NCI-H2107 treated with DMSO at 0.1 percent for 48 hours (cell line): ENCODE results near the gene TXNIP.

Experiments used
- DNase-seq: peaks from one replicate; lab custom pipeline; 2025; ENCODE audit not compliant: unreplicated experiment; lab: John Stamatoyannopoulos, UW

TXNIP gene

GRCh38 chr1:145946477-145946986 is 49.8 kb downstream of the TXNIP start:
- DNase-seq, result no peak

GRCh38 chr1:145944532-145944931 is 51.8 kb downstream of the TXNIP start:
- DNase-seq, result no peak

GRCh38 chr1:145942871-145943270 is 53.5 kb downstream of the TXNIP start:
- DNase-seq, result no peak
